HG02678 (cell line): Measurements from ENCODE around the gene OR6Y1.

Source experiments
- ATAC-seq: cut with Tn5 transposase; IDR thresholded peaks from one replicate; pipeline ENCODE4 v1.9.1; 2021; ENCODE audit warnings: mild to moderate bottlenecking, moderate library complexity; ENCODE audit not compliant: unreplicated experiment

Gene OR6Y1

GRCh38 chr1:158554352-158554751 lies at the start of gene OR6Y1:
Gene OR6Y1 (minus strand): TSS chr1:158554405. CDS start chr1:158548105, 6,300 bp downstream.
- no peak for ATAC-seq

GRCh38 chr1:158600735-158601134 lies 46.5 kb upstream of the OR6Y1 start:
- no peak for ATAC-seq

- no peak for ATAC-seq
Measured at GRCh38 chr1:158586942-158587341, 32.7 kb upstream of the OR6Y1 start.

- ATAC-seq: no peak
Measured at GRCh38 chr1:158583962-158584361, 29.8 kb upstream of the OR6Y1 start.

GRCh38 chr1:158579733-158580132 lies 25.5 kb upstream of the OR6Y1 start, which contains the start of gene OR10X1:
Gene OR10X1 (minus strand): TSS chr1:158579899. CDS start chr1:158579899, 0 bp downstream.
- no peak for ATAC-seq

GRCh38 chr1:158577561-158577960 lies 23.4 kb upstream of the OR6Y1 start:
- ATAC-seq: no peak

GRCh38 chr1:158572226-158572625 lies 18.0 kb upstream of the OR6Y1 start:
- ATAC-seq: no peak

GRCh38 chr1:158570480-158570879 lies 16.3 kb upstream of the OR6Y1 start, which contains the start of gene OR6P1:
Gene OR6P1 (minus strand): TSS chr1:158570580. CDS start chr1:158563604, 6,976 bp downstream.
- ATAC-seq: no peak

- ATAC-seq: no peak
Measured at GRCh38 chr1:158564608-158565007, 10.4 kb upstream of the OR6Y1 start.

- no peak for ATAC-seq
Measured at GRCh38 chr1:158563853-158564252, 9.6 kb upstream of the OR6Y1 start.

- no peak for ATAC-seq
Measured at GRCh38 chr1:158559696-158560095, 5.5 kb upstream of the OR6Y1 start.

GRCh38 chr1:158552296-158552695 lies 1.9 kb downstream of the OR6Y1 start:
- no peak for ATAC-seq

GRCh38 chr1:158547533-158547932 lies 6.7 kb downstream of the OR6Y1 start:
- ATAC-seq: no peak

- ATAC-seq: no peak
Measured at GRCh38 chr1:158537609-158538008, 16.6 kb downstream of the OR6Y1 start.

- no peak for ATAC-seq
Measured at GRCh38 chr1:158534496-158534895, 19.7 kb downstream of the OR6Y1 start.

- ATAC-seq: no peak
Measured at GRCh38 chr1:158527190-158527815, 26.9 kb downstream of the OR6Y1 start.

- ATAC-seq: no peak
Measured at GRCh38 chr1:158521666-158522058, 32.5 kb downstream of the OR6Y1 start.

- no peak for ATAC-seq
Measured at GRCh38 chr1:158520955-158521665, 33.1 kb downstream of the OR6Y1 start.

- ATAC-seq: no peak
Measured at GRCh38 chr1:158520021-158520420, 34.2 kb downstream of the OR6Y1 start.

- no peak for ATAC-seq
Measured at GRCh38 chr1:158516966-158517365, 37.2 kb downstream of the OR6Y1 start.

- ATAC-seq: no peak
Measured at GRCh38 chr1:158509471-158510156, 44.6 kb downstream of the OR6Y1 start.

GRCh38 chr1:158507511-158507910 lies 46.7 kb downstream of the OR6Y1 start:
- ATAC-seq: no peak
